Calu3 (cell line): ENCODE data around the gene COCH. TPM values are rescaled to one million over a fixed set of nuclear protein-coding genes. Genes with fewer than 3 reads are reported as not detected.

Experiments used
- BruUV-seq: library from RNA; stranded (reverse); fragments of 400-500 nt; replicated peaks from 2 replicates; lab custom pipeline; 2021; lab: Mats Ljungman, UMichigan
- CTCF ChIA-PET: fragments of 300-600 bp; sonication (Branson Sonifier 250); formaldehyde crosslinking; loops from one replicate; lab custom pipeline; 2022; ENCODE audit warnings: antibody characterized with exemption; lab: Charles Lee
- DNase-seq: peaks from one replicate; pipeline ENCODE4 v3.0.0; 2022
- H3K27ac Mint-ChIP-seq: one replicate; pipeline ENCODE4 v1.8.0; 2022; ENCODE audit warnings: mixed read lengths; ENCODE audit not compliant: unreplicated experiment
- H3K27me3 Mint-ChIP-seq: one replicate; pipeline ENCODE4 v1.8.0; 2022; ENCODE audit warnings: mixed read lengths; ENCODE audit not compliant: unreplicated experiment
- H3K36me3 Mint-ChIP-seq: one replicate; pipeline ENCODE4 v1.8.0; 2022; ENCODE audit warnings: mild to moderate bottlenecking, moderate library complexity, mixed read lengths; ENCODE audit not compliant: insufficient read depth, unreplicated experiment
- H3K4me1 Mint-ChIP-seq: one replicate; pipeline ENCODE4 v1.8.0; 2022; ENCODE audit warnings: mild to moderate bottlenecking, low read depth, mixed read lengths; ENCODE audit not compliant: unreplicated experiment
- H3K4me3 Mint-ChIP-seq: one replicate; pipeline ENCODE4 v1.8.0; 2022; ENCODE audit warnings: mild to moderate bottlenecking, low read depth, moderate library complexity, mixed read lengths; ENCODE audit not compliant: unreplicated experiment
- H3K9me3 Mint-ChIP-seq: one replicate; pipeline ENCODE4 v1.8.0; 2022; ENCODE audit warnings: low read depth, mixed read lengths; ENCODE audit not compliant: unreplicated experiment
- CTCF ChIP-seq: fragments of 200-600 bp; IDR thresholded peaks from one replicate; pipeline ENCODE4 v1.8.0; 2022; ENCODE audit warnings: antibody characterized with exemption; ENCODE audit not compliant: unreplicated experiment
- intact Hi-C: fragments of 100-400 bp; cut with micrococcal nuclease; formaldehyde crosslinking; loops from one replicate; pipeline ENCODE4 v1.10.0; 2022; ENCODE audit not compliant: unreplicated experiment
- total RNA-seq: library from RNA; stranded (reverse); gene quantifications from 2 replicates; pipeline ENCODE4 v1.2.3, GENCODE V29; 2022

The COCH gene
- total RNA-seq, 1 experiment from 2014 or later = 15.8 TPM

GRCh38 chr14:30875788-30876053 is 1.4 kb downstream of the COCH start:
- H3K27me3 Mint-ChIP-seq = peaks cover 12% of the 10 kb centered on the region
- no peak for TF ChIP-seq CTCF
- CTCF ChIA-PET = interaction anchor here (1.0 kb wide), 1 partner anchor 12 kb away, joined by 5 read pairs; no protein-coding TSS in a partner anchor
- intact Hi-C loops = no loop called here
- no peak for DNase-seq
- peak overlapping the region; percentile 92 for H3K4me3 Mint-ChIP-seq
- BruUV-seq = TSS peak; percentile 40
- peaks cover 19% of the 10 kb centered on the region for H3K36me3 Mint-ChIP-seq
- H3K27ac Mint-ChIP-seq = no peak overlapping the region
- no peaks in the 10 kb centered on the region for H3K4me1 Mint-ChIP-seq
- no peaks in the 10 kb centered on the region for H3K9me3 Mint-ChIP-seq

GRCh38 chr14:30876692-30877091 is 2.3 kb downstream of the COCH start:
- Mint-ChIP-seq H3K4me3 (no peak overlapping the region), H3K9me3 (no peaks in the 10 kb centered on the region), H3K27me3 (peaks cover 12% of the 10 kb centered on the region), H3K27ac (no peak overlapping the region), H3K36me3 (peaks cover 19% of the 10 kb centered on the region), H3K4me1 (no peaks in the 10 kb centered on the region)
- intact Hi-C loops = no loop called here
- DNase-seq = no peak
- no peak for TF ChIP-seq CTCF
- BruUV-seq = no TSS peak
- CTCF ChIA-PET = no interaction called here

- Mint-ChIP-seq H3K27me3 (no peaks in the 10 kb centered on the region), H3K27ac (no peak overlapping the region), H3K4me3 (no peak overlapping the region), H3K36me3 (peaks cover 8% of the 10 kb centered on the region), H3K9me3 (no peaks in the 10 kb centered on the region), H3K4me1 (no peaks in the 10 kb centered on the region)
- BruUV-seq = no TSS peak
- intact Hi-C loops = no loop called here
- no peak for DNase-seq
- TF ChIP-seq CTCF = no peak
- CTCF ChIA-PET = no interaction called here
Measured at GRCh38 chr14:30882431-30882830, 8.1 kb downstream of the COCH start.

GRCh38 chr14:30883508-30884294 is 9.3 kb downstream of the COCH start:
- no peak for DNase-seq
- no TSS peak for BruUV-seq
- Mint-ChIP-seq H3K27ac (no peak overlapping the region), H3K4me3 (no peak overlapping the region), H3K27me3 (no peaks in the 10 kb centered on the region), H3K36me3 (peaks cover 20% of the 10 kb centered on the region), H3K9me3 (no peaks in the 10 kb centered on the region), H3K4me1 (no peaks in the 10 kb centered on the region)
- intact Hi-C loops = no loop called here
- no peak for TF ChIP-seq CTCF
- CTCF ChIA-PET = no interaction called here
